ENCODE results near the gene ABLIM1. TPM values are rescaled to one million over a fixed set of nuclear protein-coding genes. Genes with fewer than 3 reads are reported as not detected.

Gene ABLIM1
- total and polyA plus RNA-seq, 5 donors, result 149 to 462 (median 411) TPM

GRCh38 chr10:114556236-114557122 lies 101.6 kb downstream of the ABLIM1 start:
- intact Hi-C loops (cut with DNase I), result loop anchor here in 1 of 4 donors (10.0 kb wide), 3 partner anchors 68 to 228 kb away; no protein-coding TSS in a partner anchor
- peaks cover 17% of the 10 kb centered on the region for H3K4me1 ChIP-seq (ENCODE audit: control insufficient read depth, insufficient read depth, low read length)
- DNase-seq, result no peak
- no peak overlapping the region for H3K4me3 ChIP-seq (ENCODE audit: low read length)
- H3K27me3 ChIP-seq (ENCODE audit: control insufficient read depth, insufficient read depth), result no peaks in the 10 kb centered on the region
- H3K27ac ChIP-seq (ENCODE audit: low read length), result peak overlapping the region; percentile 2
- 75% methylated on average over 9 of the region's 9 CpGs for WGBS
- no peaks in the 10 kb centered on the region for H3K9me3 ChIP-seq (ENCODE audit: control insufficient read depth, low read length)
- no peak for ATAC-seq

GRCh38 chr10:114553436-114553835 lies 104.6 kb downstream of the ABLIM1 start:
- H3K9me3 ChIP-seq (ENCODE audit: control insufficient read depth, low read length), result no peaks in the 10 kb centered on the region
- WGBS, result 91% methylated on average over 1 of the region's 1 CpG
- ATAC-seq (no peak), DNase-seq (no peak)
- H3K27ac ChIP-seq (ENCODE audit: low read length), result peak overlapping the region; percentile 66
- no peak overlapping the region for H3K4me3 ChIP-seq (ENCODE audit: low read length)
- no peaks in the 10 kb centered on the region for H3K27me3 ChIP-seq (ENCODE audit: control insufficient read depth, insufficient read depth)
- H3K4me1 ChIP-seq (ENCODE audit: control insufficient read depth, insufficient read depth, low read length), result peaks cover 15% of the 10 kb centered on the region
- intact Hi-C loops (cut with DNase I), result loop anchor here in 3 of 4 donors (5.0 to 10.0 kb wide), 7 partner anchors 69 to 234 kb away; no protein-coding TSS in a partner anchor

GRCh38 chr10:114552050-114552449 lies 106.0 kb downstream of the ABLIM1 start:
- Histone ChIP-seq H3K9me3 (ENCODE audit: control insufficient read depth, low read length) (no peaks in the 10 kb centered on the region), H3K4me1 (ENCODE audit: control insufficient read depth, insufficient read depth, low read length) (peaks cover 19% of the 10 kb centered on the region), H3K27ac (ENCODE audit: low read length) (peak overlapping the region; percentile 93), H3K27me3 (ENCODE audit: control insufficient read depth, insufficient read depth) (no peaks in the 10 kb centered on the region), H3K4me3 (ENCODE audit: low read length) (peak overlapping the region; percentile 21)
- 43% methylated on average over 5 of the region's 5 CpGs for WGBS
- intact Hi-C loops (cut with DNase I), result loop anchor here in 3 of 4 donors (5.0 to 10.0 kb wide), 7 partner anchors 70 to 235 kb away; no protein-coding TSS in a partner anchor
- ATAC-seq (peak; percentile 48 to 57), DNase-seq (no peak)

- 40% methylated on average over 3 of the region's 3 CpGs for WGBS
- DNase-seq (no peak), ATAC-seq (peak in 1 of 2 donors; percentile 2)
- Histone ChIP-seq H3K27me3 (ENCODE audit: control insufficient read depth, insufficient read depth) (no peaks in the 10 kb centered on the region), H3K4me1 (ENCODE audit: control insufficient read depth, insufficient read depth, low read length) (peaks cover 19% of the 10 kb centered on the region), H3K4me3 (ENCODE audit: low read length) (peak overlapping the region; percentile 21), H3K27ac (ENCODE audit: low read length) (peak overlapping the region; percentile 93), H3K9me3 (ENCODE audit: control insufficient read depth, low read length) (no peaks in the 10 kb centered on the region)
- intact Hi-C loops (cut with DNase I), result loop anchor here in 3 of 4 donors (5.0 to 10.0 kb wide), 7 partner anchors 71 to 236 kb away; no protein-coding TSS in a partner anchor
These were observed 106.5 kb downstream of the ABLIM1 start for GRCh38 chr10:114551636-114551972.

GRCh38 chr10:114550756-114551635 lies 107.1 kb downstream of the ABLIM1 start:
- Histone ChIP-seq H3K27ac (ENCODE audit: low read length) (peak overlapping the region; percentile 93), H3K4me1 (ENCODE audit: control insufficient read depth, insufficient read depth, low read length) (peaks cover 19% of the 10 kb centered on the region), H3K27me3 (ENCODE audit: control insufficient read depth, insufficient read depth) (no peaks in the 10 kb centered on the region), H3K4me3 (ENCODE audit: low read length) (peak overlapping the region; percentile 29), H3K9me3 (ENCODE audit: control insufficient read depth, low read length) (no peaks in the 10 kb centered on the region)
- 21% methylated on average over 7 of the region's 7 CpGs for WGBS
- intact Hi-C loops (cut with DNase I), result loop anchor here in 3 of 4 donors (5.0 to 10.0 kb wide), 7 partner anchors 71 to 236 kb away; no protein-coding TSS in a partner anchor
- peak; percentile 69 to 85 (median 73) for DNase-seq
- ATAC-seq, result peak; percentile 47 to 60

GRCh38 chr10:114548662-114549061 lies 109.4 kb downstream of the ABLIM1 start:
- H3K27me3 ChIP-seq (ENCODE audit: control insufficient read depth, insufficient read depth), result no peaks in the 10 kb centered on the region
- intact Hi-C loops (cut with DNase I), result loop anchor here in 3 of 4 donors (5.0 to 10.0 kb wide), 4 partner anchors 76 to 244 kb away; no protein-coding TSS in a partner anchor
- no peak overlapping the region for H3K4me3 ChIP-seq (ENCODE audit: low read length)
- no peaks in the 10 kb centered on the region for H3K9me3 ChIP-seq (ENCODE audit: control insufficient read depth, low read length)
- no peak overlapping the region for H3K27ac ChIP-seq (ENCODE audit: low read length)
- 37% methylated on average over 5 of the region's 5 CpGs for WGBS
- peaks cover 12% of the 10 kb centered on the region for H3K4me1 ChIP-seq (ENCODE audit: control insufficient read depth, insufficient read depth, low read length)
- ATAC-seq (peak; percentile 64 to 66), DNase-seq (peak in 2 of 3 donors; percentile 42 to 58)

GRCh38 chr10:114547514-114547913 lies 110.6 kb downstream of the ABLIM1 start:
- DNase-seq (peak in 2 of 3 donors; percentile 62 to 67), ATAC-seq (peak in 1 of 2 donors; percentile 4)
- Histone ChIP-seq H3K9me3 (ENCODE audit: control insufficient read depth, low read length) (no peaks in the 10 kb centered on the region), H3K27ac (ENCODE audit: low read length) (peak overlapping the region; percentile 64), H3K4me1 (ENCODE audit: control insufficient read depth, insufficient read depth, low read length) (peaks cover 8% of the 10 kb centered on the region), H3K4me3 (ENCODE audit: low read length) (no peak overlapping the region), H3K27me3 (ENCODE audit: control insufficient read depth, insufficient read depth) (no peaks in the 10 kb centered on the region)
- intact Hi-C loops (cut with DNase I), result loop anchor here in 3 of 4 donors (5.0 to 10.0 kb wide), 4 partner anchors 75 to 243 kb away; no protein-coding TSS in a partner anchor
- 55% methylated on average over 14 of the region's 14 CpGs for WGBS

GRCh38 chr10:114547056-114547455 lies 111.0 kb downstream of the ABLIM1 start:
- H3K27me3 ChIP-seq (ENCODE audit: control insufficient read depth, insufficient read depth), result no peaks in the 10 kb centered on the region
- DNase-seq, result no peak
- 58% methylated on average over 3 of the region's 3 CpGs for WGBS
- no peak overlapping the region for H3K27ac ChIP-seq (ENCODE audit: low read length)
- no peak overlapping the region for H3K4me3 ChIP-seq (ENCODE audit: low read length)
- H3K4me1 ChIP-seq (ENCODE audit: control insufficient read depth, insufficient read depth, low read length), result peaks cover 8% of the 10 kb centered on the region
- ATAC-seq, result peak in 1 of 2 donors; percentile 30
- no peaks in the 10 kb centered on the region for H3K9me3 ChIP-seq (ENCODE audit: control insufficient read depth, low read length)
- intact Hi-C loops (cut with DNase I), result loop anchor here in 3 of 4 donors (5.0 to 10.0 kb wide), 4 partner anchors 75 to 242 kb away; no protein-coding TSS in a partner anchor

- 96% methylated on average over 5 of the region's 5 CpGs for WGBS
- Histone ChIP-seq H3K27ac (ENCODE audit: low read length) (no peak overlapping the region), H3K9me3 (ENCODE audit: control insufficient read depth, low read length) (no peaks in the 10 kb centered on the region), H3K4me3 (ENCODE audit: low read length) (no peak overlapping the region), H3K4me1 (ENCODE audit: control insufficient read depth, insufficient read depth, low read length) (peaks cover 7% of the 10 kb centered on the region), H3K27me3 (ENCODE audit: control insufficient read depth, insufficient read depth) (no peaks in the 10 kb centered on the region)
- ATAC-seq (no peak), DNase-seq (no peak)
- intact Hi-C loops (cut with DNase I), result loop anchor here in 3 of 4 donors (5.0 to 10.0 kb wide), 4 partner anchors 74 to 241 kb away; no protein-coding TSS in a partner anchor
These were observed 112.3 kb downstream of the ABLIM1 start for GRCh38 chr10:114545819-114546218.

GRCh38 chr10:114545071-114545470 lies 113.0 kb downstream of the ABLIM1 start:
- ATAC-seq (no peak), DNase-seq (no peak)
- peaks cover 13% of the 10 kb centered on the region for H3K4me1 ChIP-seq (ENCODE audit: control insufficient read depth, insufficient read depth, low read length)
- no peaks in the 10 kb centered on the region for H3K27me3 ChIP-seq (ENCODE audit: control insufficient read depth, insufficient read depth)
- 85% methylated on average over 10 of the region's 10 CpGs for WGBS
- intact Hi-C loops (cut with DNase I), result loop anchor here in 3 of 4 donors (5.0 to 10.0 kb wide), 4 partner anchors 73 to 242 kb away; no protein-coding TSS in a partner anchor
- no peak overlapping the region for H3K4me3 ChIP-seq (ENCODE audit: low read length)
- H3K9me3 ChIP-seq (ENCODE audit: control insufficient read depth, low read length), result no peaks in the 10 kb centered on the region
- H3K27ac ChIP-seq (ENCODE audit: low read length), result no peak overlapping the region
